NOMO-1 treated with DMSO at 0.1 percent for 48 hours (cell line): ENCODE data around the gene DCAF4L1.

Experiments used
- DNase-seq: peaks from one replicate; lab custom pipeline; 2025; ENCODE audit not compliant: unreplicated experiment; lab: John Stamatoyannopoulos, UW

The DCAF4L1 gene

DNA sequence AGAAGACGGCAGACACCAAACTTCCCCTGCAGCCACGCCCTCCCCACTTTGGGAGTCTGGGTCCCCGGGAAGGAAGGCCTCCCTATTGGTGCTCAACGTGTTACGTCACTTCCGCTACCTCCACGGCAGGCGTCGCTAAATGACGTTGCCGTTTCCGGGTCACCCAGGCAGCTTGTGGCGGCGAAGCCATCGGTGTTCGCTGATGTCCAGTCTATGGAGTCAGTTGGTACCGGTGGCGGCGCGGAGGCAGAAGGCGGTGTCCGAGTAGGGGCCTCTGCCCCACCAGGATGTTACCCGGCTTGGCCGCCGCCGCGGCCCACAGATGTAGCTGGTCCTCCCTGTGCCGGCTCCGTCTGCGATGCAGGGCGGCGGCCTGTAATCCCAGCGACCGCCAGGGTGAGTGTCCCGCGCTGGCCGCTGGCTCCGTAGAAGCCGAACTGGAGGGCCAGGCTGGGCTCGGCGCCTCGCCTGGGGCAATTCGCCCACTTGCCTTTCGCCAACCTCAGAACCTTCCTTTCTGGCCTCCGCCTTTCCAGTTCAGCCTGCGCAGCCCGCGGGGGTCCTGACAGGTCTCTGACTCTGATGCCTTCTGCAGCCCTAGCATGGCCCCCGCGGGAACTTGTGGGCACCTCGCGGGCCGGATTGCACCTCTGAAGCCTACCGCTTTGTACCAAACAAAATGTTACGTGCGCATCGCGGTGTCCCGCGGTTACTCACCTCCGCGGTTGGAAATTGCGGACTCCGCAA lies 9.0 kb downstream of the DCAF4L1 start, which contains the start of gene SLC30A9:
TSS of gene SLC30A9 (plus strand) at position 166 of the 747 bp plus-strand sequence. CDS start at position 288, 122 bp downstream.
- peak; percentile 96 for DNase-seq

DNA sequence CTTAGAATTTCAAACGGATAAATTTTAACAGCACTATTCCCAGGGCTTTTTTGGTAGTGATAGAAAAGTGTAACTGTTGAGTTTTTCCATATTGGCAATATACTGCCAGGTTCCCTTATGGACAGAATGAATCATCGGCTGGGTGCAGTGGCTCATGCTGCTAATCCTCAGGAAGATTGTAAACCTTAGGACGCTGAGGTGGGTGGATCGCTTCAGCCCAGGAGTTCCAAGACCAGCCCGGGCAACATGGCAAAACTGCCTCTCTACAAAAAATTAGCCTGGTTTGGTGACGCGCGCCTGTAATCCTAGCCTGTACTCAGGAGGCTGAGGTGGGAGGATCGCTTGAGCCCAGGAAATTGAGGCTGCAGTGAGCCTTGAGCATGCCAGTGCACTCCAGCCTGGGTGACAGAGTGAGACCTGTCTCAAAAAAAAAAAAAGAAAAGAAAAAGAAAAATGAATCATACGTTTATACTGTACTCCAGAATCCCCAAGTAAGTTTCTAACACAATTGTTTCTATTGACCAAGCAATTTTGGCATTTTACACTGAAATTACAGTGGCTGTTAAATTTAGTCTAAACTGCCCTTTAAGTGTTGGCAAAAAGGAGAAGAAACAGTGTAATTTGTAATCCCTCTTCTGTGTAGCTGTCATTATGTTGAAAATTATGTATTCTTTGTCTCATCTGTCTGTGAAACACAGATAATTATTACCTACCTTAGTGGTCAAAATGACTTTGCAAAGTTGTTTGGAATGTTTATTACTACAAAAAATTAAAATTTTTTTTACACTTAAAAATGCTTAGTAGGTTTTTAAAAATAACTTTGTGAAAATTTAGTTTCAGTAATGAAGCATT lies 10.6 kb downstream of the DCAF4L1 start:
- peak; percentile 24 for DNase-seq

DNA sequence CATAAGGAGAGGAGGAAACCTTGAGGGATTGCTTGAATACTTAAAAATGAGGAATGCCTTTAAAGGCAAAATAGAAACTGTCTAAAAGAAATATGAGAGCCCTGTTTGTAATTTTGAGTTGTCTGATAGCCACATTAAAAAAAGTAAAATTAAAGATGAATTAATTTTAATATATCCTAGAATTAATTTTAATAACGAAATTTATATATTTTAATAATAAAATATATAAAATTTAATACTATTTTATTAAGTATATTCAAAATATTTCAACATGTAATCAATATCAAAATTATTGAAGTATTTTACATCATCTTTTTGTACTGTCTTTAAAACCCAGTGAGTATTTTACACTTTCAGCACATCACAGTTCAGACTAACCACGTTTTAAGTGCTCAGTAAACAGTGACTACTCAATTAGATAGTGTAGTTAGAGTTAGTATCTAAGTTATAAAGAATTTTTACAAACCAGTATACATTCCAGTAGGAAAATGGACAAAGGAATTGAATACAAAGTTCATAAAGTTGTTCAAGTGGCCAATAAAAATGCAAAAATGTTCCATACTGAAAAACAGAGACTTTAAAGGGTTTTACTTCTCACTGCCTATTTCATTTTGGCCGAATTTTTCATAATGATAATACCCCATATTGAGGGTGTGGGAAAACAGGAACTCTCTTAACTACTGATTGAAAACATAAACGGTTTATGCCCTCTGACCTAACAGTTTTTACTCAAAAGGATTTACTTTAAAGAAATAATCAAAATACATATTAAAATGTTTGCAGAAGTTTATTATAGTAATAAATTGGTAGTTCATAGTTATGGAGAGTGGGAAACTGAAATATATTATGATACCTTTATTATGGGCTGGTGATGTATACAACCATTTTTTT lies 11.7 kb downstream of the DCAF4L1 start:
- no peak for DNase-seq

DNA sequence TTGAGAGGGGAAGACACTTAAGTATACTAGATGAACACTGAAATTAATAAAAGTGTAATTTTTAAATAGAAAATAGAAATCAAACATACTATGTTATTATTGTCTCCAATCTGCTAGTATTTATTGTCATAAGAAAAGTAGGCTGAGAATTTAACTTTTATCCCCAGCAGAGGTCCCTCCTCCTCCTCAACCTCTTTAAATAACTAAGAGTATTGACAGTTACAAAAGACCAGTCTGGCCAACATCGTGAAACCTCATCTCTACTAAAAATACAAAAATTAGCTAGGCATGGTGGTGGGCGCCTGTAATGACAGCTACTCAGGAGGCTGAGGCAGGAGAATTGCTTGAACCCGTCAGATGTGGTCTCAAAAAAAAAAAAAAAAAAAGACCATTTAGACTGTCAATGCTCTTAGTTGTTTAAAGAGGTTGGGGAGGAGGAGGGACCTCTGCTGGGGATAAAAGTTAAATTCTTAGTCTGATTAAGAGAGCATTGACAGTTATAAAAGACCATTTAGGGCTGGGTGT lies 13.0 kb downstream of the DCAF4L1 start:
- no peak for DNase-seq

DNA sequence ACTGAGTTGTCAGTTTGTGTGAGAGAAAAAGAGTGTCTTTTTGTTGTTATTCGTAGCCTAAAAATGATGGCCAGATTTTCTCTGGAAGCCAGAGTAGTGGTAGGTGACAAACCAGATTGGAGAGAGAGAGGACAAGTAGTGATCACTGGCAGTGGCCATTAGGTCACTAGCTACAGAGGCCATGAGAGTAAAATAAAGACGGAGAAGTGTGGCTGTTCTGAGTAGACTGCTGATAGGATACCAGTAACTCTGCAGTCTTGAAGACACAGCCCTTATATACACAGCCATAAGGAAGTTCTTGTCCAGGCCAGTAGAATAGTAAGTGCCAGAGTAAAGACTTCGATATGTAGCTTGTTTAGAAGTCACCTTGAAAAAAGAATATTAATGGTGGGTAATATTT lies 16.5 kb downstream of the DCAF4L1 start:
- no peak for DNase-seq

DNA sequence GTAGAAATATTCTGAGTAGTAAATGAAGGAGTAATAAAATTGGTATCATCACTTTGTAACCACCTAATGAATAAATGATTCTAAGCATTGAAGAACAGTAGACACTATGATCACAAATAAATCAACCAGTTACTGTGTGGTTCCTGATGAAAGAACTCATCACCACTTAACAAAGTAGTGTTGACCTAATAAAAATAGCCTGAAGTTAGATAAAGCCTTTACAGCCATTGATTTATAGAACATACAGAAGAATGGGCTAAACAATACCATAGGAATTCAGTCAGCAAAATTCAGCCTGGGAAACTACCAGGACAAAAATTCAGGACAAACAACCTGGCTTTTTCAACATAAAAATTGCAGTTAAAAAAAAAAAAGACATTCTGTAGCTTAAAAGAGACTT lies 17.8 kb downstream of the DCAF4L1 start:
- no peak for DNase-seq

DNA sequence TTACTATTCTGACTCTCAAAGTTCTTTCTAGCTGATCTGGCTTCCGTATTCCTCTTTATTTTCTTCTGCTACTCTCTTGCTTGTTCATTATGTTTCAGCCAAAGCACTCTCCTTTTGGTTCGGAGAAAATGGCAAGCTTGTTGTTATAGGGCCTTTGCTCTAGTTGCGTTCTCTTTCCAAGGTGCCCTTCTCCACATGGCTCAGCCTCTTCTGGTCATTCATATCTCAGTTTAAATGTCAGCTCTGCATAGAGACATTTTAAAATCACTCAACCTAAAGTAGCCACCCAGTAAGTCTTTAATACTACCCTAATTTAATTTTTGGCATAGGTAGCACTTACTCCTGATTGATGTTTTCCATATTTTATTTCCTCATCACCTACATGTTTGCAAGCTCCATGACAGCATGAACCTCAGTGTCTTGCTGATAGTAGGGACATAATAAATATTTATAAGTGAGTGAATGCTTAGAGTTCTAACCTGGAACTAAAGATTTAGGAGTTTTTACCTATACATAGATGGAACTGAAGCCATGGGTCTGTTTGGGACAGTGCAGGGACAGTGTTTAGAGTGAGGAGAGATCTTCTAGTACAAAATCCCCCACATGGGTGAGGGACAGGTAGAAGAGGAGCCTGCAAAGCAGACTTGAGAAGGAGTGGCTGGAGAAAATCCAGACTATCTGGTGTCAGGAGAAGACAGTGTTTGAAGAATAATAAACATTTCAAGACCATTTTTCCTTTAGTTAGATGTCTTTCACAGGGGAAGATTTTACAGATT lies 26.6 kb downstream of the DCAF4L1 start:
- DNase-seq = no peak

DNA sequence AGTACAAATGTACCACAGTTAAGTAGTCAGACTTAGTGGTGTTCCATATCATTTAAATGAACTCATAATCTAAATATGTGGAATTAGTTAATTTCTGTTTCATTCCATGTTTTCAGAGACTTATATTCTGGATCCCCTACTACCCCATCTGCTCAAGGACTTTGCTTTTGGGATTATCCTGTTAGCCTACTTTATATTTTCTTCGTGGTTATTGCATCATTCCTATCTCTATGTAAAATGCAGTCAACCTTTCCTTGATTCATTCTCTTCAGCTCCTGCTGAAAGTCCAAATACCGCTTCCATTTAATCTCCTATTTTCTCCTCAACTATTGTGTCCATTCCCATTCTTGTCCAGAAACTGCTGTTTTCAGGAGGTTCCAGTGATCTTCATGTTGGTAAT lies 33.9 kb downstream of the DCAF4L1 start:
- DNase-seq = no peak

DNA sequence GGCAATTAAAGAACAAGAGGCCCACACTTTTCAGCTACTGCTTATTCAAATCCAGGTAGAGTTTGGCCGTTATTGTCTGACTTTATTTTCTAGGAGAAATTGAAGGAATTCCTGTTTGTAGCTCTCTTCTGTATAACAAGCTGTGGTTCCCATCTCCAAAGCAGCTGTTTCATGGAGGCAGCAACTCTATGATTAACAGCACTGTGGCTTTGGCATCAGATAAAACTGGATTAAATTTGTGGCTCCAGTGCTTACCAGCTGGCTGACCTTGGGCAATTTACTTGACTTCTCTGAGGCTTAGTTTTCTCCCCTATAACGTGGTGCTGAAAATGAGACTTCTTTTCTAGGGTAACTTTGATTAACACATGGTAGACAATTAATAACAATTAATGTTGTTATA lies 36.9 kb downstream of the DCAF4L1 start:
- no peak for DNase-seq
